Measurements from ENCODE around the gene VWA2. TPM values are rescaled to one million over a fixed set of nuclear protein-coding genes. Genes with fewer than 3 reads are reported as not detected.

The VWA2 gene
- total RNA-seq, 6 experiments from 2014 or later = 0.06 to 0.14 (median 0.09) TPM; not detected in 2

GRCh38 chr10:114291076-114291475 lies 52.0 kb downstream of the VWA2 start:
- H3K36me3 ChIP-seq = no peaks in the 10 kb centered on the region
- TF ChIP-seq POLR2A (IDR thresholded peaks at IDR 0.05) = no peak
- TF ChIP-seq, protein P1, sequence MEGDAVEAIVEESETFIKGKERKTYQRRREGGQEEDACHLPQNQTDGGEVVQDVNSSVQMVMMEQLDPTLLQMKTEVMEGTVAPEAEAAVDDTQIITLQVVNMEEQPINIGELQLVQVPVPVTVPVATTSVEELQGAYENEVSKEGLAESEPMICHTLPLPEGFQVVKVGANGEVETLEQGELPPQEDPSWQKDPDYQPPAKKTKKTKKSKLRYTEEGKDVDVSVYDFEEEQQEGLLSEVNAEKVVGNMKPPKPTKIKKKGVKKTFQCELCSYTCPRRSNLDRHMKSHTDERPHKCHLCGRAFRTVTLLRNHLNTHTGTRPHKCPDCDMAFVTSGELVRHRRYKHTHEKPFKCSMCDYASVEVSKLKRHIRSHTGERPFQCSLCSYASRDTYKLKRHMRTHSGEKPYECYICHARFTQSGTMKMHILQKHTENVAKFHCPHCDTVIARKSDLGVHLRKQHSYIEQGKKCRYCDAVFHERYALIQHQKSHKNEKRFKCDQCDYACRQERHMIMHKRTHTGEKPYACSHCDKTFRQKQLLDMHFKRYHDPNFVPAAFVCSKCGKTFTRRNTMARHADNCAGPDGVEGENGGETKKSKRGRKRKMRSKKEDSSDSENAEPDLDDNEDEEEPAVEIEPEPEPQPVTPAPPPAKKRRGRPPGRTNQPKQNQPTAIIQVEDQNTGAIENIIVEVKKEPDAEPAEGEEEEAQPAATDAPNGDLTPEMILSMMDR (IDR thresholded peaks at IDR 0.05) = no peak
- no peaks in the 10 kb centered on the region for H3K9me3 ChIP-seq
- no peak for DNase-seq
- no peak for ATAC-seq
- intact Hi-C loops (cut with DNase I) = no loop called here
- no peak overlapping the region for H3K27ac ChIP-seq
- H3K4me3 ChIP-seq = no peak overlapping the region
- WGBS (ENCODE audit: insufficient coverage, low coverage, low lambda C conversion rate, missing lambda C conversion rate) = 57% methylated on average over 1 of the region's 7 CpGs
- H3K4me1 ChIP-seq = no peaks in the 10 kb centered on the region
- no peaks in the 10 kb centered on the region for H3K27me3 ChIP-seq

DNA sequence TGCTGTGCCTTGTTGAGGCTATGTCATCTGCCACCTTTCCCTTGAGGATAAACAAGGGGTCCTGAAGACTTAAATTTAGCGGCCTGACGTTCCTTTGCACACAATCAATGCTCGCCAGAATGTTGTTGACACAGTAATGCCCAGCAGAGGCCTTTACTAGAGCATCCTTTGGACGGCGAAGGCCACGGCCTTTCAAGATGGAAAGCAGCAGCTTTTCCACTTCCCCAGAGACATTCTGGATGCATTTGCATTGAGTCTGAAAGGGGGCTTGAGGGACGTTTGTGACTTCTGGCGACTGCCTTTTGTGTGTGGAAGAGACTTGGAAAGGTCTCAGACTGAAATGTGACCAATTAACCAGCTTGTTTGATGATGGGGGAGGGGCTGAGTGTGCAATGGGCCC lies 52.5 kb downstream of the VWA2 start:
- DNase-seq = no peak

DNA sequence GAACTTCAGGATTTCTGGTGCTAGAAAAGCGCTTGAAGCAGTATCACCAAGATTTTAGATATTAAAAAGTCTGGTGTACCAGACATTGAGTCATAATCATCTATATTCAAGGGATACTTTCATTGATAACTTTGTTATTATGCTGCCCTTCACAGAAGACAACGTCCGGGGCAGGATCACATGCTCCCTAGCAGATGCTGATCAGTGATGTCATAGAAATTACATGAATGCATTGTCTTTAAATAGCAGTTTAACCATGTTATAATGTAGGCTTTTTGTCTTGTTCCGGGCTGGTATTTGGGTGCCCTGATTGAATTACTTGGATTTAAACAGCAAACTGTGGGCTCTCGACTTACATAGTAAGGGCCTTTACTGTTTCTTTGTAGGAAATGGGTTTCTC lies 54.0 kb downstream of the VWA2 start:
- Histone ChIP-seq H3K36me3 (no peaks in the 10 kb centered on the region), H3K4me3 (no peak overlapping the region), H3K9me3 (no peaks in the 10 kb centered on the region), H3K4me1 (no peaks in the 10 kb centered on the region), H3K27ac (no peak overlapping the region), H3K27me3 (no peaks in the 10 kb centered on the region)
- no peak for TF ChIP-seq POLR2A (IDR thresholded peaks at IDR 0.05)
- TF ChIP-seq, protein P1 (IDR thresholded peaks at IDR 0.05) = no peak
- 78% methylated on average over 4 of the region's 5 CpGs for WGBS (ENCODE audit: insufficient coverage, low coverage, low lambda C conversion rate, missing lambda C conversion rate)
- ATAC-seq (no peak), DNase-seq (no peak)
- intact Hi-C loops (cut with DNase I) = no loop called here

More for the DNA sequence above, 52.5 kb downstream of the VWA2 start:
- no peaks in the 10 kb centered on the region for H3K27me3 ChIP-seq
- TF ChIP-seq, protein P1 (IDR thresholded peaks at IDR 0.05) = no peak
- TF ChIP-seq POLR2A (IDR thresholded peaks at IDR 0.05) = no peak
- H3K36me3 ChIP-seq = no peaks in the 10 kb centered on the region
- no peaks in the 10 kb centered on the region for H3K9me3 ChIP-seq
- no peak for ATAC-seq
- WGBS (ENCODE audit: insufficient coverage, low coverage, low lambda C conversion rate, missing lambda C conversion rate) = 63% methylated on average over 5 of the region's 8 CpGs
- intact Hi-C loops (cut with DNase I) = no loop called here
- H3K4me1 ChIP-seq = no peaks in the 10 kb centered on the region
- no peak overlapping the region for H3K27ac ChIP-seq
- H3K4me3 ChIP-seq = no peak overlapping the region

- Histone ChIP-seq H3K27me3 (no peaks in the 10 kb centered on the region), H3K9me3 (no peaks in the 10 kb centered on the region), H3K27ac (no peak overlapping the region), H3K4me3 (no peak overlapping the region), H3K4me1 (no peaks in the 10 kb centered on the region), H3K36me3 (no peaks in the 10 kb centered on the region)
- no peak for DNase-seq
- ATAC-seq = peak in 1 of 4 donors; percentile 13
- intact Hi-C loops (cut with DNase I) = no loop called here
- no peak for TF ChIP-seq POLR2A (IDR thresholded peaks at IDR 0.05)
- TF ChIP-seq, protein P1 (IDR thresholded peaks at IDR 0.05) = no peak
Observed at GRCh38 chr10:114294549-114294948, 55.5 kb downstream of the VWA2 start.

DNA sequence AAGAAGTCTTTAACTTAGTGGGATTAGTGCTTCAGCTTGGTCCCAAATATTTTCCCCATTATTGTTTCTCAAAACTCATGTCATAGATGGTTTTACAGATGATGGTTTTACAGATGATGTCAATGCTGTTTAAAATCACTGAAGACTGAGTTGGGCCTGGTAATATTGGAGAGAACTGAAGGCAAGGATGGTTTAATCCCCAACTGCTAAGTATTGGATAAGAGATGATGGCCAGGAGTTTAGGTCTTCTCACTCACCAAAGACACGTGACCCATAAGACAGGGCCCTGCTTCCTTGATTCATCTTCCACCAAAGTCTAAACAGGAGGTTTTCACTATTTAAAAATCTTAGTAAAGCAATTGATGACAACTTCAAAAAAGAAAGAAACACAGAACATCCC lies 56.3 kb downstream of the VWA2 start:
- WGBS (ENCODE audit: insufficient coverage, low coverage, low lambda C conversion rate, missing lambda C conversion rate) = 0% methylated on average over 1 of the region's 1 CpG

More for the DNA sequence above, 56.3 kb downstream of the VWA2 start:
- no peaks in the 10 kb centered on the region for H3K9me3 ChIP-seq
- H3K27me3 ChIP-seq = no peaks in the 10 kb centered on the region
- H3K36me3 ChIP-seq = no peaks in the 10 kb centered on the region
- no peak for DNase-seq
- ATAC-seq = no peak
- intact Hi-C loops (cut with DNase I) = no loop called here
- no peak overlapping the region for H3K27ac ChIP-seq
- H3K4me1 ChIP-seq = no peaks in the 10 kb centered on the region
- TF ChIP-seq, protein P1 (IDR thresholded peaks at IDR 0.05) = no peak
- no peak for TF ChIP-seq POLR2A (IDR thresholded peaks at IDR 0.05)
- H3K4me3 ChIP-seq = no peak overlapping the region
